Measurements from ENCODE around the gene COL6A5. TPM values are rescaled to one million over a fixed set of nuclear protein-coding genes. Genes with fewer than 3 reads are reported as not detected.

COL6A5 gene
- total RNA-seq, 4 donors from 2014 or later = not detected

- H3K4me1 ChIP-seq = no peaks in the 10 kb centered on the region
- no peak overlapping the region for H3K27ac ChIP-seq (replicated peaks in 1 of 4)
- TF ChIP-seq CTCF (IDR thresholded peaks at IDR 0.05) (no peak), EP300 (IDR thresholded peaks at IDR 0.05) (no peak), POLR2A (IDR thresholded peaks at IDR 0.05; ENCODE audit: low read depth) (no peak), POLR2AphosphoS5 (IDR thresholded peaks at IDR 0.05) (no peak)
- no peaks in the 10 kb centered on the region for H3K36me3 ChIP-seq
- no peak for DNase-seq (ENCODE audit: extremely low spot score)
- H3K9me3 ChIP-seq = no peaks in the 10 kb centered on the region
- H3K4me3 ChIP-seq = no peak overlapping the region
- H3K27me3 ChIP-seq = no peaks in the 10 kb centered on the region
- intact Hi-C loops (cut with DNase I) = no loop called here
These were observed 65.8 kb downstream of the COL6A5 start for GRCh38 chr3:130411320-130411719.

- Histone ChIP-seq H3K27ac (replicated peaks in 1 of 4) (no peak overlapping the region), H3K27me3 (no peaks in the 10 kb centered on the region), H3K4me1 (no peaks in the 10 kb centered on the region), H3K36me3 (no peaks in the 10 kb centered on the region), H3K4me3 (no peak overlapping the region), H3K9me3 (no peaks in the 10 kb centered on the region)
- intact Hi-C loops (cut with DNase I) = no loop called here
- 31% methylated on average over 1 of the region's 1 CpG for WGBS
- DNase-seq (ENCODE audit: extremely low spot score) = no peak
- no peak for TF ChIP-seq EP300 (IDR thresholded peaks at IDR 0.05)
- no peak for TF ChIP-seq POLR2A (IDR thresholded peaks at IDR 0.05; ENCODE audit: low read depth)
- TF ChIP-seq CTCF (IDR thresholded peaks at IDR 0.05) = no peak
- TF ChIP-seq POLR2AphosphoS5 (IDR thresholded peaks at IDR 0.05) = no peak
These were observed 67.6 kb downstream of the COL6A5 start for GRCh38 chr3:130412991-130413560.

- Histone ChIP-seq H3K27ac (replicated peaks in 1 of 4) (no peak overlapping the region), H3K36me3 (no peaks in the 10 kb centered on the region), H3K4me1 (no peaks in the 10 kb centered on the region), H3K27me3 (no peaks in the 10 kb centered on the region), H3K4me3 (no peak overlapping the region), H3K9me3 (no peaks in the 10 kb centered on the region)
- intact Hi-C loops (cut with DNase I) = no loop called here
- no peak for DNase-seq (ENCODE audit: extremely low spot score)
- TF ChIP-seq POLR2AphosphoS5 (IDR thresholded peaks at IDR 0.05) (no peak), CTCF (IDR thresholded peaks at IDR 0.05) (no peak), POLR2A (IDR thresholded peaks at IDR 0.05; ENCODE audit: low read depth) (no peak), EP300 (IDR thresholded peaks at IDR 0.05) (no peak)
- 73% methylated on average over 4 of the region's 4 CpGs for WGBS
These were observed 69.0 kb downstream of the COL6A5 start for GRCh38 chr3:130414457-130414856.

GRCh38 chr3:130420466-130420865 is 75.0 kb downstream of the COL6A5 start:
- H3K27ac ChIP-seq (replicated peaks in 1 of 4) = no peak overlapping the region
- intact Hi-C loops (cut with DNase I) = no loop called here
- TF ChIP-seq CTCF (IDR thresholded peaks at IDR 0.05) = no peak
- H3K9me3 ChIP-seq = no peaks in the 10 kb centered on the region
- no peaks in the 10 kb centered on the region for H3K4me1 ChIP-seq
- no peaks in the 10 kb centered on the region for H3K36me3 ChIP-seq
- WGBS = 87% methylated on average over 2 of the region's 2 CpGs
- H3K4me3 ChIP-seq = no peak overlapping the region
- no peak for DNase-seq (ENCODE audit: extremely low spot score)
- H3K27me3 ChIP-seq = no peaks in the 10 kb centered on the region

- intact Hi-C loops (cut with DNase I) = no loop called here
- Histone ChIP-seq H3K4me3 (no peak overlapping the region), H3K36me3 (no peaks in the 10 kb centered on the region), H3K9me3 (no peaks in the 10 kb centered on the region), H3K27me3 (no peaks in the 10 kb centered on the region), H3K27ac (replicated peaks in 1 of 4) (no peak overlapping the region), H3K4me1 (no peaks in the 10 kb centered on the region)
- no peak for DNase-seq (ENCODE audit: extremely low spot score)
- 94% methylated on average over 4 of the region's 4 CpGs for WGBS
- TF ChIP-seq CTCF (IDR thresholded peaks at IDR 0.05) (no peak), POLR2A (IDR thresholded peaks at IDR 0.05; ENCODE audit: low read depth) (no peak), EP300 (IDR thresholded peaks at IDR 0.05) (no peak)
These were observed 77.6 kb downstream of the COL6A5 start for GRCh38 chr3:130423064-130423463.

Measured in esophagus muscularis mucosa (tissue), 4 donors.